Muscle layer of colon (tissue), 2 donors: Measurements from ENCODE around the gene CARHSP1.
"Not testable (repeated sequence)": the region's sequence is repeated elsewhere in the genome, so short reads cannot be mapped to it uniquely, and the experiment has no call there.

Experiments
- H3K27ac ChIP-seq: one replicate; pipeline ENCODE4 v1.7.0; 2013; ENCODE audit warnings: low read depth, mild to moderate bottlenecking, low read length, moderate library complexity
- H3K27me3 ChIP-seq, 2 donors: one replicate each; pipeline ENCODE4 v1.7.0; 2013; ENCODE audit warnings: low read length in 2 of 2, mild to moderate bottlenecking in 2 of 2; ENCODE audit not compliant: insufficient read depth in 2 of 2, control insufficient read depth in 1 of 2
- H3K36me3 ChIP-seq: one replicate; pipeline ENCODE4 v1.7.0; 2013; ENCODE audit warnings: mild to moderate bottlenecking, low read length; ENCODE audit not compliant: insufficient read depth
- H3K4me1 ChIP-seq: one replicate; pipeline ENCODE4 v1.7.0; 2013; ENCODE audit warnings: mild to moderate bottlenecking, low read length; ENCODE audit not compliant: insufficient read depth
- H3K4me3 ChIP-seq, 2 donors: one replicate each; pipeline ENCODE4 v1.7.0; 2013; ENCODE audit warnings: low read length in 2 of 2, low read depth in 1 of 2, mild to moderate bottlenecking in 1 of 2, moderate library complexity in 1 of 2
- H3K9ac ChIP-seq: one replicate; pipeline ENCODE4 v1.7.0; 2013; ENCODE audit warnings: low read length
- H3K9me3 ChIP-seq: one replicate; pipeline ENCODE4 v1.7.0; 2013; ENCODE audit warnings: mild to moderate bottlenecking, low read length
- donor health status: abdominal sarcoma.
- donor health status: Adenocarcinoma of cecum.

Gene CARHSP1

GRCh38 chr16:8868416-8869211 lies at the start of gene CARHSP1:
TSS of gene CARHSP1 (minus strand) at chr16:8869006. CDS start at chr16:8859328, 9,678 bp downstream.
- Histone ChIP-seq H3K9me3 (no peaks in the 10 kb centered on the region), H3K9ac (peak within 1 kb of the TSS; percentile 63), H3K27ac (peak within 1 kb of the TSS; percentile 83), H3K4me3 (peak within 1 kb of the TSS; percentile 73 to 76), H3K36me3 (no peaks in the 10 kb centered on the region), H3K4me1 (peaks cover 33% of the 10 kb centered on the region), H3K27me3 (peaks cover 0 to 14% of the 10 kb centered on the region in 2 donors)

- H3K27ac ChIP-seq, H3K4me1 ChIP-seq, H3K9me3 ChIP-seq, H3K9ac ChIP-seq, H3K4me3 ChIP-seq, H3K27me3 ChIP-seq: not testable (repeated sequence)
- H3K36me3 ChIP-seq: peaks cover 71% of the 10 kb centered on the region
Observed at GRCh38 chr16:8917336-8917735, 48.5 kb upstream of the CARHSP1 start.

GRCh38 chr16:8916541-8917225 lies 47.9 kb upstream of the CARHSP1 start:
- peaks cover 73% of the 10 kb centered on the region for H3K36me3 ChIP-seq
- no peak overlapping the region for H3K9ac ChIP-seq
- H3K27ac ChIP-seq: no peak overlapping the region
- no peak overlapping the region for H3K4me3 ChIP-seq
- no peaks in the 10 kb centered on the region for H3K4me1 ChIP-seq
- H3K27me3 ChIP-seq: no peaks in the 10 kb centered on the region
- H3K9me3 ChIP-seq: no peaks in the 10 kb centered on the region

- Histone ChIP-seq H3K9ac (no peak overlapping the region), H3K9me3 (no peaks in the 10 kb centered on the region), H3K4me1 (no peaks in the 10 kb centered on the region), H3K27ac (no peak overlapping the region), H3K27me3 (no peaks in the 10 kb centered on the region), H3K36me3 (peaks cover 75% of the 10 kb centered on the region), H3K4me3 (no peak overlapping the region)
Observed at GRCh38 chr16:8915722-8916301, 47.0 kb upstream of the CARHSP1 start.

- Histone ChIP-seq H3K4me3 (no peak overlapping the region), H3K4me1 (no peaks in the 10 kb centered on the region), H3K9ac (no peak overlapping the region), H3K9me3 (no peaks in the 10 kb centered on the region), H3K36me3 (peaks cover 69% of the 10 kb centered on the region), H3K27ac (no peak overlapping the region), H3K27me3 (no peaks in the 10 kb centered on the region)
Observed at GRCh38 chr16:8914098-8914497, 45.3 kb upstream of the CARHSP1 start.

- Histone ChIP-seq H3K4me3 (no peak overlapping the region), H3K9me3 (no peaks in the 10 kb centered on the region), H3K27me3 (no peaks in the 10 kb centered on the region), H3K9ac (no peak overlapping the region), H3K4me1 (no peaks in the 10 kb centered on the region), H3K36me3 (peaks cover 72% of the 10 kb centered on the region), H3K27ac (no peak overlapping the region)
Observed at GRCh38 chr16:8912793-8913192, 44.0 kb upstream of the CARHSP1 start.

GRCh38 chr16:8910811-8911210 lies 42.0 kb upstream of the CARHSP1 start:
- H3K4me3 ChIP-seq: no peak overlapping the region
- no peak overlapping the region for H3K27ac ChIP-seq
- H3K9ac ChIP-seq: no peak overlapping the region
- no peaks in the 10 kb centered on the region for H3K9me3 ChIP-seq
- H3K36me3 ChIP-seq: peaks cover 66% of the 10 kb centered on the region
- H3K4me1 ChIP-seq: no peaks in the 10 kb centered on the region
- H3K27me3 ChIP-seq: no peaks in the 10 kb centered on the region

GRCh38 chr16:8908810-8909468 lies 40.1 kb upstream of the CARHSP1 start:
- Histone ChIP-seq H3K4me3 (no peak overlapping the region), H3K27me3 (no peaks in the 10 kb centered on the region), H3K27ac (no peak overlapping the region), H3K9me3 (no peaks in the 10 kb centered on the region), H3K36me3 (peaks cover 68% of the 10 kb centered on the region), H3K9ac (no peak overlapping the region), H3K4me1 (no peaks in the 10 kb centered on the region)

GRCh38 chr16:8907096-8907495 lies 38.3 kb upstream of the CARHSP1 start:
- Histone ChIP-seq H3K9ac (no peak overlapping the region), H3K27ac (no peak overlapping the region), H3K4me1 (no peaks in the 10 kb centered on the region), H3K9me3 (no peaks in the 10 kb centered on the region), H3K36me3 (peaks cover 79% of the 10 kb centered on the region), H3K4me3 (no peak overlapping the region), H3K27me3 (no peaks in the 10 kb centered on the region)

GRCh38 chr16:8905795-8906591 lies 37.2 kb upstream of the CARHSP1 start:
- H3K4me3 ChIP-seq: no peak overlapping the region
- H3K27ac ChIP-seq: no peak overlapping the region
- H3K9me3 ChIP-seq: no peaks in the 10 kb centered on the region
- H3K27me3 ChIP-seq: no peaks in the 10 kb centered on the region
- no peak overlapping the region for H3K9ac ChIP-seq
- no peaks in the 10 kb centered on the region for H3K4me1 ChIP-seq
- peaks cover 79% of the 10 kb centered on the region for H3K36me3 ChIP-seq
